Measurements from ENCODE around the gene TAF15. TPM values are rescaled to one million over a fixed set of nuclear protein-coding genes. Genes with fewer than 3 reads are reported as not detected.

The TAF15 gene
- total RNA-seq, 1 experiment from 2014 or later: 42.4 TPM

Other genes starting within 250 kb of the TAF15 start
- not detected in 2 replicates for gene SLFN14, start 248.7 kb upstream of the TAF15 start, total RNA-seq (2014; rRNA removed)
- gene PEX12, start 230.9 kb upstream of the TAF15 start, total RNA-seq (2014; rRNA removed): 6.9 and 7.1 TPM in 2 replicates
- 75.3 and 100 TPM in 2 replicates for gene AP2B1, start 222.2 kb upstream of the TAF15 start, total RNA-seq (2014; rRNA removed)
- gene RASL10B, start 77.8 kb upstream of the TAF15 start, total RNA-seq (2014; rRNA removed): 0.32 and 0.63 TPM in 2 replicates
- gene GAS2L2, start 56.2 kb upstream of the TAF15 start, total RNA-seq (2014; rRNA removed): not detected in 2 replicates
- not detected in 2 replicates for gene C17orf50, start 48.6 kb upstream of the TAF15 start, total RNA-seq (2014; rRNA removed)
- not detected in 2 replicates for gene MMP28, start 13.8 kb upstream of the TAF15 start, total RNA-seq (2014; rRNA removed)
- gene HEATR9, start 59.4 kb downstream of the TAF15 start, total RNA-seq (2014; rRNA removed): not detected in 2 replicates
- 1.1 and 1.9 TPM in 2 replicates for gene CCL5, start 70.9 kb downstream of the TAF15 start, total RNA-seq (2014; rRNA removed)
- gene RDM1, start 121.3 kb downstream of the TAF15 start, total RNA-seq (2014; rRNA removed): 0.77 and 1.8 TPM in 2 replicates
- gene LYZL6, start 134.2 kb downstream of the TAF15 start, total RNA-seq (2014; rRNA removed): not detected in 2 replicates
- gene CCL16, start 172.0 kb downstream of the TAF15 start, total RNA-seq (2014; rRNA removed): not detected in 2 replicates
- not detected in 2 replicates for gene CCL14, start 177.2 kb downstream of the TAF15 start, total RNA-seq (2014; rRNA removed)
- not detected in 2 replicates for gene CCL15, start 192.1 kb downstream of the TAF15 start, total RNA-seq (2014; rRNA removed)
- not detected in 2 replicates for gene CCL23, start 208.5 kb downstream of the TAF15 start, total RNA-seq (2014; rRNA removed)

All from LHCN-M2 (cell line).